ENCODE measurements around the gene CCNH. TPM values are rescaled to one million over a fixed set of nuclear protein-coding genes. Genes with fewer than 3 reads are reported as not detected.

Gene CCNH
- polyA plus RNA-seq, 1 of the 3 experiments (the other 2 are of a cell fraction), result 29.1 TPM

- TF ChIP-seq TAF1 (IDR thresholded peaks at IDR 0.05; ENCODE audit: borderline replicate concordance, low read depth, low read length) (no peak), MXI1 (IDR thresholded peaks at IDR 0.05; ENCODE audit: low read depth, low read length) (no peak), USF2 (IDR thresholded peaks at IDR 0.05; ENCODE audit: borderline replicate concordance, low read depth, low read length) (no peak), RAD21 (IDR thresholded peaks at IDR 0.05; ENCODE audit: low read length) (no peak), YY1 (IDR thresholded peaks at IDR 0.05; ENCODE audit: low read depth) (no peak), EZH2phosphoT487 (IDR thresholded peaks at IDR 0.05; ENCODE audit: borderline replicate concordance, low read depth) (no peak), TEAD4 (IDR thresholded peaks at IDR 0.05; ENCODE audit: borderline replicate concordance, insufficient read depth) (peak; percentile 72; the same call in 1 of the 2 replicates), RCOR1 (IDR thresholded peaks at IDR 0.05; ENCODE audit: low read length) (no peak), SMC3 (IDR thresholded peaks at IDR 0.05; ENCODE audit: low read depth, low read length) (no peak)
Measured at GRCh38 chr5:87393331-87393730, 19.4 kb downstream of the CCNH start (continued).

GRCh38 chr5:87392801-87393200 lies 19.9 kb downstream of the CCNH start:
- H3F3A ChIP-seq (replicated peaks; ENCODE audit: insufficient read depth), result peaks cover 59% of the 10 kb centered on the region
- H3K9ac ChIP-seq, result peak overlapping the region; percentile 52; the same call in 1 of the 2 replicates
- H3K4me3 ChIP-seq (ENCODE audit: low read depth in 2 of 2, low read length in 1 of 2), result no peak overlapping the region
- peaks cover 52% of the 10 kb centered on the region; the same call in 1 of the 2 replicates for H3K79me2 ChIP-seq (ENCODE audit: insufficient read depth)
- no peaks in the 10 kb centered on the region for H3K9me3 ChIP-seq
- ChIA-PET POLR2A (no interaction called here), CTCF (no interaction called here)
- H3K27ac ChIP-seq (ENCODE audit: low read depth in 2 of 2, low read length in 1 of 2), result peak overlapping the region; percentile 65 to 96; a peak in 3 of 4 replicates
- no peaks in the 10 kb centered on the region for H3K9me2 ChIP-seq
- H3K36me3 ChIP-seq (replicated peaks in 1 of 2; ENCODE audit: control insufficient read depth in 1 of 2, insufficient read depth in 2 of 2, low read length in 1 of 2), result peaks cover 90% of the 10 kb centered on the region in 2 experiments
- H4K20me1 ChIP-seq (ENCODE audit: insufficient read depth), result no peaks in the 10 kb centered on the region
- DNase-seq, result no peak
- no peak for TF ChIP-seq GATA2 (CRISPR knock-in tag; IDR thresholded peaks at IDR 0.05)
- no peak for TF ChIP-seq MAX (IDR thresholded peaks at IDR 0.05; ENCODE audit: low read depth)
- TF ChIP-seq SIN3A (IDR thresholded peaks at IDR 0.05; ENCODE audit: borderline replicate concordance, low read depth, low read length), result no peak
- TF ChIP-seq ELF1 (IDR thresholded peaks at IDR 0.05), result no peak
- no peak for TF ChIP-seq MEF2A (IDR thresholded peaks at IDR 0.05; ENCODE audit: borderline replicate concordance, low read depth)
- TF ChIP-seq NRF1 (IDR thresholded peaks at IDR 0.05; ENCODE audit: low read depth, low read length), result no peak
- TF ChIP-seq JUND (IDR thresholded peaks at IDR 0.05), result no peak
- TF ChIP-seq IRF3 (IDR thresholded peaks at IDR 0.05; ENCODE audit: low read depth, low read length), result no peak
- no peak for TF ChIP-seq RFX5 (IDR thresholded peaks at IDR 0.05; ENCODE audit: low read length)
- no peak for TF ChIP-seq PBX3 (IDR thresholded peaks at IDR 0.05)
- TF ChIP-seq FOXJ3 (CRISPR knock-in tag; IDR thresholded peaks at IDR 0.05), result no peak
- TF ChIP-seq TAF1 (IDR thresholded peaks at IDR 0.05; ENCODE audit: borderline replicate concordance, low read depth, low read length), result no peak
- no peaks in the 10 kb centered on the region for H3K27me3 ChIP-seq (ENCODE audit: insufficient read depth)
- WGBS (ENCODE audit: low lambda C conversion rate), result 69% methylated on average over 4 of the region's 4 CpGs
- H3K4me1 ChIP-seq (ENCODE audit: control insufficient read depth in 1 of 2, insufficient read depth in 2 of 2, low read depth in 1 of 2, low read length in 1 of 2), result peaks cover 0 to 25% of the 10 kb centered on the region in 2 experiments
- H2AFZ ChIP-seq (ENCODE audit: low read depth), result no peak overlapping the region
- H3K4me2 ChIP-seq, result peak overlapping the region; percentile 54; the same call in 1 of the 2 replicates
